ENCODE results near the gene FSHR. TPM values are rescaled to one million over a fixed set of nuclear protein-coding genes. Genes with fewer than 3 reads are reported as not detected.

The FSHR gene
- total RNA-seq, 2 donors from 2014 or later = not detected

DNA sequence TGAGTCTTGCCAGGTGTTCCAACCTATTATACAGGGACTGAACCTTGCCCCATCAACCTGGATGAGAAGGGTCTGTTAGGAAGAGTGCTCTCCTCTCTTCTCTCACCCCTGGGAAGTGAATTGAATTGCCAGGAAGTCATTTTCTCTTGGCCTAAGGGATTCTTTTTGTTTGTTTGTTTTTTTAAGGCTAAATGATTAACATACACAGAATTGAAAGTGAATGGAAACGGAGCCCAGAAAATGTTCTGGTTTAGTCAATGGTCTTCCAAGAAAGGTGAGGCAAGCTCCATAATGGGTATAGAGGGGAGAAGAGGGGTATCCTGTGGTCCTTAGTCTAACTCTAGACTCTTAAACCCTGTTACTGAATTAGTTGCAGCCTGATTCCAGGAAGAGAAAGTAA, 189.1 kb downstream of the FSHR start:
- ATAC-seq (no peak), DNase-seq (no peak)
- 49% methylated on average over 1 of the region's 1 CpG for WGBS, 2 donors
- Histone ChIP-seq H3K9me3 (no peaks in the 10 kb centered on the region), H3K27ac (no peak overlapping the region), H3K4me1 (no peaks in the 10 kb centered on the region), H3K27me3 (no peaks in the 10 kb centered on the region), H3K36me3 (replicated peaks in 1 of 2; ENCODE audit: insufficient read depth in 1 of 2, low read depth in 2 of 2) (no peaks in the 10 kb centered on the region), H3K4me3 (no peak overlapping the region)
- intact Hi-C loops (cut with DNase I) = no loop called here
- TF ChIP-seq, protein P1, sequence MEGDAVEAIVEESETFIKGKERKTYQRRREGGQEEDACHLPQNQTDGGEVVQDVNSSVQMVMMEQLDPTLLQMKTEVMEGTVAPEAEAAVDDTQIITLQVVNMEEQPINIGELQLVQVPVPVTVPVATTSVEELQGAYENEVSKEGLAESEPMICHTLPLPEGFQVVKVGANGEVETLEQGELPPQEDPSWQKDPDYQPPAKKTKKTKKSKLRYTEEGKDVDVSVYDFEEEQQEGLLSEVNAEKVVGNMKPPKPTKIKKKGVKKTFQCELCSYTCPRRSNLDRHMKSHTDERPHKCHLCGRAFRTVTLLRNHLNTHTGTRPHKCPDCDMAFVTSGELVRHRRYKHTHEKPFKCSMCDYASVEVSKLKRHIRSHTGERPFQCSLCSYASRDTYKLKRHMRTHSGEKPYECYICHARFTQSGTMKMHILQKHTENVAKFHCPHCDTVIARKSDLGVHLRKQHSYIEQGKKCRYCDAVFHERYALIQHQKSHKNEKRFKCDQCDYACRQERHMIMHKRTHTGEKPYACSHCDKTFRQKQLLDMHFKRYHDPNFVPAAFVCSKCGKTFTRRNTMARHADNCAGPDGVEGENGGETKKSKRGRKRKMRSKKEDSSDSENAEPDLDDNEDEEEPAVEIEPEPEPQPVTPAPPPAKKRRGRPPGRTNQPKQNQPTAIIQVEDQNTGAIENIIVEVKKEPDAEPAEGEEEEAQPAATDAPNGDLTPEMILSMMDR (IDR thresholded peaks at IDR 0.05) = no peak
- no peak for TF ChIP-seq POLR2A (IDR thresholded peaks at IDR 0.05)

DNA sequence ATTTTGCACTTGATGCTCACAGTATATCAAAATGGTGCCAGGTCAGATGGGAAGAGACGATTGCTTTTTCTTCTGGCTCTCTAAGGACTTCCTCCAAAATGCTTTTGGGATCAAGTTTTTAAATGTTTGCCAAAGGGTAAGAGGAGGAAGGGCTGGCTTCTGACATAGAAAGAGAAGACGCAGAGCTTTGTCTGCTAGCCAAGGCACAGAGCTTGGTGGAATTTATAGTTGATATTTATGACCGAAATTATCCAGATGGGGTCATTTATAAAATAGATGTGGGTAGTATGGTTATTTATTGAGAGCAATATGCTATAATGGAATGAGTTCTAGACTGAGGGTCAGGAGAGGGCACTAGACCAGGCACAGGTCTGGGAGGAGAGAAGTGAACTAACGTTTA, 193.3 kb downstream of the FSHR start:
- DNase-seq = no peak

DNA sequence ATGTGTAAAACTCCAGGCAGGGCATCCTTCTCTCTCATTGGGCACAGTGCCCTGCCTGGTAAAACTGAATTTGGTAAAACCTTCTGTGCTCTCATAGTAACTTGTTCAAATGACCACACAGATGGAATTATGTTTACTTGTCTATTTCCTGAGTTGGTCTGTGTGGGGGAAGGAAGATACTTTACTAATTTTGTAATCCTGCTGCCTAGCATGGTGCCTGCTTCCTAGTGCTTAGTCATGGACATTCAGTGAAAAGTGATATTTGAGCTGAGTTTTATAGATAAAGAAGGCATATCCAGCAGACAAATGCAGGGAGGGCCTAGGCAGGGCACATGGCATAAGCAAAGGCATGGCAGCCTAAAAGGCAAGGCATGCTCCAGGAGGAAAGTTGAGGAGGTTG, 199.4 kb downstream of the FSHR start:
- Histone ChIP-seq H3K36me3 (replicated peaks in 1 of 2; ENCODE audit: insufficient read depth in 1 of 2, low read depth in 2 of 2) (no peaks in the 10 kb centered on the region), H3K9me3 (no peaks in the 10 kb centered on the region), H3K4me1 (no peaks in the 10 kb centered on the region), H3K4me3 (no peak overlapping the region), H3K27me3 (no peaks in the 10 kb centered on the region), H3K27ac (no peak overlapping the region)
- TF ChIP-seq, protein P1 (IDR thresholded peaks at IDR 0.05) = no peak
- no peak for TF ChIP-seq POLR2A (IDR thresholded peaks at IDR 0.05)
- ATAC-seq (no peak), DNase-seq (no peak)
- intact Hi-C loops (cut with DNase I) = no loop called here

More for the DNA sequence above, 193.3 kb downstream of the FSHR start:
- no peaks in the 10 kb centered on the region for H3K36me3 ChIP-seq (replicated peaks in 1 of 2; ENCODE audit: insufficient read depth in 1 of 2, low read depth in 2 of 2)
- no peak for ATAC-seq
- H3K27me3 ChIP-seq = no peaks in the 10 kb centered on the region
- TF ChIP-seq POLR2A (IDR thresholded peaks at IDR 0.05) = no peak
- TF ChIP-seq, protein P1 (IDR thresholded peaks at IDR 0.05) = no peak
- H3K4me1 ChIP-seq = no peaks in the 10 kb centered on the region
- WGBS, 2 donors = 53 to 56% methylated on average over 4 of the region's 4 CpGs
- intact Hi-C loops (cut with DNase I) = no loop called here
- no peak overlapping the region for H3K27ac ChIP-seq
- H3K4me3 ChIP-seq = no peak overlapping the region
- no peaks in the 10 kb centered on the region for H3K9me3 ChIP-seq

DNA sequence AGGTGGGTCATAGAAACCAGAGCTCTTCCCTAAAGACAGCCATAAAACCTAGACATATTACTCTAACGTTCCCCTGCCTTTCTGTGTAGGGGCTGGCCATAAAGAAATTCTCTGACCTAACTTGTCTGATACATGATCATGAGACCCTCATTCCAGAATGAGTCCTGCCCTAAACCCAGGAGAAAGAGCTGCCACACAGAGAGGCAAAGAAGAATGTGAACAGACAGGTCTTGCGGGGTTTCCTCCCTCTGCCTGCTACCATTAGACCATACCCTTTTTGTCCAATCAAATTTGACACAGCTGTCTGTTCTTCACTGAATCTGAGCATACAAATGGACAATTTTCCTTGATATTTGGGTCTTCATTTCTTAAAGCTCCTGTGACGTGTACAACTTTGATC, 200.0 kb downstream of the FSHR start:
- 63 to 78% methylated on average over 3 of the region's 3 CpGs for WGBS, 2 donors
- DNase-seq (no peak), ATAC-seq (no peak)
- Histone ChIP-seq H3K27ac (no peak overlapping the region), H3K36me3 (replicated peaks in 1 of 2; ENCODE audit: insufficient read depth in 1 of 2, low read depth in 2 of 2) (no peaks in the 10 kb centered on the region), H3K27me3 (no peaks in the 10 kb centered on the region), H3K4me3 (no peak overlapping the region), H3K4me1 (no peaks in the 10 kb centered on the region), H3K9me3 (no peaks in the 10 kb centered on the region)
- TF ChIP-seq, protein P1 (IDR thresholded peaks at IDR 0.05) = no peak
- TF ChIP-seq POLR2A (IDR thresholded peaks at IDR 0.05) = no peak
- intact Hi-C loops (cut with DNase I) = no loop called here

DNA sequence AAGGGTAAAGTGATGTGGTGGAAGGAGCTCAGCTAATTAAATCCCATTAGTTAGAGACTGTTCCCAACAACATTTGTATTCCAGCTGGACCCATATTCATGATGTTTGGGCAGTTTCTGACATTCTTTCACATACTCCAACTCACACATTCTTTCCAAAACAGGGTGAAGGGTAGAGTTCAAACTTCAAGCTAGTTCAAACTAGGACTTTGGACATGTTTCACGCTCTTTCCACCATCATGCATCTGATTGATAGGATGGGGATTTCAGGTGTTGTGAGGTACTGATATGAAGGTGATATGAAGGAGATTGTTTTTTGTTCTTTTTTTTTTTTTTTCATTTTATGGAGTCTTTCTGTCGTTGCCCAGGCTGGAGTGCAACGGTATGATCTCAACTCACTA, 201.7 kb downstream of the FSHR start:
- WGBS, 2 donors = 38 to 56% methylated on average over 3 of the region's 3 CpGs
- TF ChIP-seq POLR2A (IDR thresholded peaks at IDR 0.05) = no peak
- TF ChIP-seq, protein P1 (IDR thresholded peaks at IDR 0.05) = no peak
- Histone ChIP-seq H3K27ac (no peak overlapping the region), H3K27me3 (no peaks in the 10 kb centered on the region), H3K4me3 (no peak overlapping the region), H3K36me3 (replicated peaks in 1 of 2; ENCODE audit: insufficient read depth in 1 of 2, low read depth in 2 of 2) (no peaks in the 10 kb centered on the region), H3K4me1 (no peaks in the 10 kb centered on the region), H3K9me3 (no peaks in the 10 kb centered on the region)
- DNase-seq = no peak
- ATAC-seq = no peak
- intact Hi-C loops (cut with DNase I) = no loop called here
